GM12864 (cell line): ENCODE data around the gene TMEM62.
A peak's percentile ranks its signal among the peaks of the same experiment; 100 is the strongest.

ENCODE experiments used
- DNase-seq: peaks from one replicate; pipeline ENCODE4 v3.0.0-alpha.2; 2011; ENCODE audit warnings: low read depth
- H3K4me3 ChIP-seq: 2 replicates; pipeline ENCODE4 v1.5.1; 2011; ENCODE audit warnings: mild to moderate bottlenecking, low read depth, low read length, control low read depth
- TF ChIP-seq, protein P1 (sequence below): IDR thresholded peaks from 2 replicates; pipeline ENCODE4 v1.5.1; 2011; ENCODE audit warnings: low read depth, mild to moderate bottlenecking, moderate library complexity, low read length, control low read depth, inconsistent platforms; ENCODE audit errors: missing control alignments

The TMEM62 gene

DNA sequence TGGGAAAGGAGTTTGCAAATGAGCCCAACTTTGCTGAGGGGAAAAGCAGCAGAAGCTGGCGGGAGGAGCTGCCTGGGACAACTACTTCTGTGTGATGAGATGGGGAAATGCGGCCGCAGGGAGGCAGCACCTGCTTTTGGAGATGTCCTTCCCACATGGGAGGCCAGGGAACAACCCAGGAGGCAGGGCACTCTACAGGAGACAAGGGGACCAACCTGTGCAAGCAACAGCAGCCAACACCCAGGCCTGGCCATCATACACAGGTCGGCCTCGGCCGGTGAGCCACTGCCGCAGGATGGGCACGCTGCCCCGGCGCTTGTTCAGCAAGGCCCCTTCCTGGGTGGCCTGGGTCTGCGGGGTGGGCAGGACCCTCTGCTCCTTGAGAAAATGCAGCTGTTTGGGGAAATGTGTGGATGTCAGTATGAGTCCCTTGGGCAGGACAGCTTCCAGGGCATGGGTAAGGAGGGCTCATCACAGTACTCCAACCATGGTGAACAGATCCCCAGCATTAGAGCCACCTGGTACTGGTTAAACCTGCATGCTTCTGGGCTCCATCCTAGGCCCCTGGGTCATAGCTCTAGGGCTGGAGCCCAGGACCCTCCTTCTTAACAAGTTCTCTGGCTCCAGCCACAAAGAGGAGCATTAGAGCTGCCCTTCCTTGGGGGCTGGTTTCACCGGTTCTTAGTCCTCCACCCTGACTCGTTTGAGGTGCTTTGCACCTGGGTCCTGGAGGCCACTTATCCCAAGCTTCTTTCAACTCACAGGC lies 75.9 kb downstream of the TMEM62 start:
- TF ChIP-seq, protein P1, sequence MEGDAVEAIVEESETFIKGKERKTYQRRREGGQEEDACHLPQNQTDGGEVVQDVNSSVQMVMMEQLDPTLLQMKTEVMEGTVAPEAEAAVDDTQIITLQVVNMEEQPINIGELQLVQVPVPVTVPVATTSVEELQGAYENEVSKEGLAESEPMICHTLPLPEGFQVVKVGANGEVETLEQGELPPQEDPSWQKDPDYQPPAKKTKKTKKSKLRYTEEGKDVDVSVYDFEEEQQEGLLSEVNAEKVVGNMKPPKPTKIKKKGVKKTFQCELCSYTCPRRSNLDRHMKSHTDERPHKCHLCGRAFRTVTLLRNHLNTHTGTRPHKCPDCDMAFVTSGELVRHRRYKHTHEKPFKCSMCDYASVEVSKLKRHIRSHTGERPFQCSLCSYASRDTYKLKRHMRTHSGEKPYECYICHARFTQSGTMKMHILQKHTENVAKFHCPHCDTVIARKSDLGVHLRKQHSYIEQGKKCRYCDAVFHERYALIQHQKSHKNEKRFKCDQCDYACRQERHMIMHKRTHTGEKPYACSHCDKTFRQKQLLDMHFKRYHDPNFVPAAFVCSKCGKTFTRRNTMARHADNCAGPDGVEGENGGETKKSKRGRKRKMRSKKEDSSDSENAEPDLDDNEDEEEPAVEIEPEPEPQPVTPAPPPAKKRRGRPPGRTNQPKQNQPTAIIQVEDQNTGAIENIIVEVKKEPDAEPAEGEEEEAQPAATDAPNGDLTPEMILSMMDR, result peak; percentile 16
- DNase-seq, result no peak
- H3K4me3 ChIP-seq, result no peak overlapping the region

DNA sequence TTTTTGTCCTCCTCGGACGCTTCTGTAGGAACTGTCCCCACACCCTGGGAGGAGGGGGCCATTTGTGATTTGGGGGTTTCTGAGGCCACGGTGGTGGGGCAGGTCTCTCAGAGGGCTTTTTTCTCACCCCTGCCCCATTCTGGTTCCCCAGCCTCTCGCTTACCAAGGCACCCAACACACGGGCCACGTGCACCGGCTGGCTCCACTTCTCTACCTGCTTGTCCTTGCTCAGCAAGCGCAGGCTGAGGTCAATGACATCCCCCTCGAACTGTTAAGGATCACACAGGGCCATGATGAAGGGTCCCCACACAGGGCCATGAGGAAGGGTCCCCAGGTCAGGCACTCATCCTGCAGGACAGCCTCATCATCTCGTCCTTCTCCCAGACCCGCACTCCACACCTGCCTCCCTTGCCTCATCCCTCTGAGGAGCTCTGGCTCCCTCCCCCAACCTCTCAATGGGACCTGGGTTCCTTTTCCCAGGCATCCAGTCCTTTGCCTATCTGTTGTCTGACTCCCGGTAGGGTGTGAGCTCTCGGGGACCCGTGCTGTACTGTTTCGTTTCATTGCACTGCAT lies 76.9 kb downstream of the TMEM62 start:
- H3K4me3 ChIP-seq, result no peak overlapping the region
- TF ChIP-seq, protein P1, result no peak
- no peak for DNase-seq

DNA sequence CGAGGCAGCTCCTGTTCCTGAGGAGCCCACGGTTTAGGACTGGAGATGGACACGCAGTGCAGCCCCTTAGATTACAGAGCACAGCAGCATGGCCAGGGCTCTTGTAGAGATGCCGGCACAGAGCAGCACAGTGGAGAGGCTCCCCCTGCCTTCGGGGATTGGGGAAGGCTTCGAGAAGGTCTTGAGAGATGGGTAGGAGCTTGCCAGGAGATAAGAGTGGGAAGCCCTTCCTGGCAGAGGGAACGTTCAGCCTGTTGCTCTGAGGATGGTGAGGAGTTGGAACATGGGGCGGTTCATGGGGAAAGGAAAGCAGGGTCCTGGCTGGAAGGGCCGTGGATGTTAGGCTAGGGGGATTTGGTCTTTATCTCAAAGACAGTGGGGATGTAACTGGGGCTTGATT lies 77.4 kb downstream of the TMEM62 start:
- H3K4me3 ChIP-seq, result no peak overlapping the region
- no peak for DNase-seq
- TF ChIP-seq, protein P1, result no peak

DNA sequence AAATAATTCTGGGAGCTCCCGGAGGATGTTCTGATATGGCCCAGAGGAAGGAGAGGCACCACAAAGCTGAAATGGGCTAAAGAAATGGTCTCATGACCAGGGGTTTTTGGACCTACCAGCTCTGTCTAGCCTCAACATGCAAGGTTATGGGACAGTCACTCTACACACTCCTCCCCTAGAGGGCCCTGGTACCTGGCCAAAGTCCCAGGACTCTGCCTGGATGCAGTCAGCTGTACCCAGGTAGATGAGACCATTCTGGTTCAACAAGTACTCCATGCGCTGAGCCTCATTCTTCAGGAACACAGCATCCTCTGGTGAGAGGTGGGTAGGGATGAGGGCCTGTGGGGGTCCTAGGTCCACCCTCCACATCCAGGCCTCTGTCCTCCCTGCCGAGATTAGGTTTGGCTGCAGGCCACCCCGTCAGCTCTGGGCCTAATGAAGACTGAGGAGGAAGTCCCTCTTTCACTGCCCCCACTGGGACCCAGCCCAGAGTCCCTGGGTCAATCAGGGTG lies 77.9 kb downstream of the TMEM62 start:
- H3K4me3 ChIP-seq, result no peak overlapping the region
- no peak for DNase-seq
- TF ChIP-seq, protein P1, result no peak

DNA sequence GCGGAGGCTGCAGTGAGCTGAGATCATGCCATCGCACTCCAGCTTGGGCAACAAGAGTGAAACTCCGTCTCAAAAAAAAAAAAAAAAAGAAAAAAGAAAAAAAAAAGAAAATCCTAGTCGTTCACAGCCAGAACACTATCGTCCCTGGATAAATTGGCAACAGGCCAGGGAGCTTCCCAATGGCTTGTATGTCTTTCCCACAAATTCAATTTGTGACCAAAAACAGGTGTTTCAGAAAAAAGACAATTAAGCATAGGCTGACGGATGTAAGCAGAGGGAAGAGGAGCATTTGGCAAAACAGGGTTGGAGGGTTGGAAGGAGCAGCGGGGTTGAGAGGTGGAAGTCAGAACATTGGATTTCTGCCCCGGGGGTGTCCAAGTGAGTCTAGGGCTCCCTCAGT lies 78.9 kb downstream of the TMEM62 start:
- TF ChIP-seq, protein P1, result no peak
- DNase-seq, result no peak
- no peak overlapping the region for H3K4me3 ChIP-seq

DNA sequence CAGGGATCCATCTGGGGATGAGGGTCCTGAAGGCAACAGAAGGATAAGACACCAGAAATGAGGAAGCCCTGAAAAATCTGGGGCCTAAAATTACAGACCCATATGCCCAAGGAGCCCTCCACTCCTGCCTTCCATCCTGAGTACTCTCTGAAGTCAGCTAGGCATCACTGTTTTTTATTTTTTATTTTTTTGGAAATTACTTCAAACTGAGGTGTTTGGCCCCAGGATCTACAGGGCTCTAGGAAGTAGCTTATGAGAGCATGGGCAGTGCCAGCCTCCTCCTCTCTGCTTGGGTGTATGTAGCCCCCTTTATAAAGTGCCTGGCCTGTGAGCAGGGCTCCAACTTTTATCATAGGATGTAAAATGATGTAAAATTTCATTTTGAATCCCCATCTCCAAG lies 79.6 kb downstream of the TMEM62 start:
- no peak overlapping the region for H3K4me3 ChIP-seq
- DNase-seq, result no peak
- TF ChIP-seq, protein P1, result no peak
